ENCODE measurements around the gene G6PD.

Gene G6PD

GRCh38 chrX:154532690-154533089 is 14.0 kb downstream of the G6PD start:
- H3K27ac ChIP-seq = no peak overlapping the region
- TF ChIP-seq ZFX (IDR thresholded peaks at IDR 0.05; ENCODE audit: borderline replicate concordance) (no peak), CTCF (IDR thresholded peaks at IDR 0.05) (no peak)

GRCh38 chrX:154531626-154532025 is 15.0 kb downstream of the G6PD start:
- TF ChIP-seq ZFX (IDR thresholded peaks at IDR 0.05; ENCODE audit: borderline replicate concordance) = no peak
- H3K27ac ChIP-seq = no peak overlapping the region

GRCh38 chrX:154530286-154530685 is 16.4 kb downstream of the G6PD start:
- H3K27ac ChIP-seq = no peak overlapping the region
- no peak for TF ChIP-seq ZFX (IDR thresholded peaks at IDR 0.05; ENCODE audit: borderline replicate concordance)
- TF ChIP-seq CTCF (IDR thresholded peaks at IDR 0.05) = no peak

- H3K27ac ChIP-seq = no peak overlapping the region
- TF ChIP-seq CTCF (IDR thresholded peaks at IDR 0.05) (no peak), ZFX (IDR thresholded peaks at IDR 0.05; ENCODE audit: borderline replicate concordance) (no peak)
Measured at GRCh38 chrX:154529206-154529612, 17.4 kb downstream of the G6PD start.

- H3K27ac ChIP-seq = peak overlapping the region; percentile 50
- TF ChIP-seq ZFX (IDR thresholded peaks at IDR 0.05; ENCODE audit: borderline replicate concordance) (no peak), CTCF (IDR thresholded peaks at IDR 0.05) (peak; percentile 69)
Measured at GRCh38 chrX:154526901-154527675, 19.6 kb downstream of the G6PD start.

- TF ChIP-seq ZFX (IDR thresholded peaks at IDR 0.05; ENCODE audit: borderline replicate concordance) (no peak), CTCF (IDR thresholded peaks at IDR 0.05) (no peak)
- no peak overlapping the region for H3K27ac ChIP-seq
Measured at GRCh38 chrX:154525606-154526490, 20.8 kb downstream of the G6PD start.

- TF ChIP-seq CTCF (IDR thresholded peaks at IDR 0.05) (no peak), ZFX (IDR thresholded peaks at IDR 0.05; ENCODE audit: borderline replicate concordance) (no peak)
- H3K27ac ChIP-seq = no peak overlapping the region
Measured at GRCh38 chrX:154519389-154519788, 27.3 kb downstream of the G6PD start.
